Metanephros (tissue), 1 donor: ENCODE measurements around the gene CARS2. TPM values are rescaled to one million over a fixed set of nuclear protein-coding genes. Genes with fewer than 3 reads are reported as not detected.

ENCODE experiments used
- total RNA-seq: library from RNA; depleted of rRNA; stranded (reverse); fragments of >200 nt; gene quantifications from one replicate; pipeline ENCODE4 v1.2.3, GENCODE V29; 2014

CARS2 gene, protein sequence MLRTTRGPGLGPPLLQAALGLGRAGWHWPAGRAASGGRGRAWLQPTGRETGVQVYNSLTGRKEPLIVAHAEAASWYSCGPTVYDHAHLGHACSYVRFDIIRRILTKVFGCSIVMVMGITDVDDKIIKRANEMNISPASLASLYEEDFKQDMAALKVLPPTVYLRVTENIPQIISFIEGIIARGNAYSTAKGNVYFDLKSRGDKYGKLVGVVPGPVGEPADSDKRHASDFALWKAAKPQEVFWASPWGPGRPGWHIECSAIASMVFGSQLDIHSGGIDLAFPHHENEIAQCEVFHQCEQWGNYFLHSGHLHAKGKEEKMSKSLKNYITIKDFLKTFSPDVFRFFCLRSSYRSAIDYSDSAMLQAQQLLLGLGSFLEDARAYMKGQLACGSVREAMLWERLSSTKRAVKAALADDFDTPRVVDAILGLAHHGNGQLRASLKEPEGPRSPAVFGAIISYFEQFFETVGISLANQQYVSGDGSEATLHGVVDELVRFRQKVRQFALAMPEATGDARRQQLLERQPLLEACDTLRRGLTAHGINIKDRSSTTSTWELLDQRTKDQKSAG
- 74.0 TPM for total RNA-seq

DNA sequence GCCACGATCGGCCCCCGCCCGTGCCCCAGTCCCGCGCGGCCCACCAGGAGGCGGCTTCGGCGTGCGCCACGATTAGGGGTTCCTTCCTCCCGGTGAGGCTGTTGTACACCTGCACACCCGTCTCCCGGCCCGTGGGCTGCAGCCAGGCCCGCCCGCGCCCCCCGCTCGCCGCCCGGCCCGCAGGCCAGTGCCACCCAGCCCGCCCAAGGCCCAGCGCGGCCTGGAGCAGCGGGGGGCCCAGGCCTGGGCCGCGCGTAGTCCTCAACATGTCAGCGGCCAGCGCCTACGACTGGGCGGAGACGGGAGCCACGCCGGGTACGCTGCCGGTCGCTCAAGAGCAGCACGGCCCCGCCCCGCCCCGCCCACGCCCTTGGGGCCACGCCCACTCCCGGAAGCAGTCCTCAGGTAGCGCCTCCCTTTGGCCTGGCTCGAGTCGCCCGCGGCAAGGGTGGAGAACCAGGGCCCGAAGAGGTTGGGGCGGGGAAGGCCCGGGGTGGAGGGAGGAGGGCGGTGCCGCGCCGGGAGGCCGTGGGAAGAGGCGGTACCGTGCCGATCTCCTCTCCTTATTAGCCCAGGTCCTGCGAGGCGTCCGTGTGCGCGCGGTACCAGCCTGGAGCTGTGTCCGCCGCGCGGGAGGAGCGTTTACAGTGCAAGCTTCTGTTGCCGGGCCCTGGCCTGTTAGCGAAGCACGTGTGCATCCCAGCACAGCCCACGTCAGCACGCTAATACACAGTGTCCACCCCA is at the start of gene CARS2:
Gene CARS2 (minus strand): TSS at position 291 of the 744 bp plus-strand sequence. CDS start 23 bp downstream, at position 268.

DNA sequence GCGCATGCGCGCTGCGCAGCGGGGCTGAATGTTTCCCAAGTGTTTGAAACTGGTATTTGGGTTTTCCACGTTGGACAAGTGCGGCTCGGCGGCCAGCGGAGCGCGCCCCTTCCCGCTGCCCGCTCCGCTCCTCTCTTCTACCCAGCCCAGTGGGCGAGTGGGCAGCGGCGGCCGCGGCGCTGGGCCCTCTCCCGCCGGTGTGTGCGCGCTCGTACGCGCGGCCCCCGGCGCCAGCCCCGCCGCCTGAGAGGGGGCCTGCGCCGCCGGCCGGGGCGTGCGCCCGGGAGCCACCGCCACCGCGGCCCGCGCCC is 7.7 kb upstream of the CARS2 start, which contains the start of gene ING1:
Gene ING1 (plus strand): TSS at position 59 of the 311 bp plus-strand sequence. CDS start 450 bp downstream, outside the sequence.

DNA sequence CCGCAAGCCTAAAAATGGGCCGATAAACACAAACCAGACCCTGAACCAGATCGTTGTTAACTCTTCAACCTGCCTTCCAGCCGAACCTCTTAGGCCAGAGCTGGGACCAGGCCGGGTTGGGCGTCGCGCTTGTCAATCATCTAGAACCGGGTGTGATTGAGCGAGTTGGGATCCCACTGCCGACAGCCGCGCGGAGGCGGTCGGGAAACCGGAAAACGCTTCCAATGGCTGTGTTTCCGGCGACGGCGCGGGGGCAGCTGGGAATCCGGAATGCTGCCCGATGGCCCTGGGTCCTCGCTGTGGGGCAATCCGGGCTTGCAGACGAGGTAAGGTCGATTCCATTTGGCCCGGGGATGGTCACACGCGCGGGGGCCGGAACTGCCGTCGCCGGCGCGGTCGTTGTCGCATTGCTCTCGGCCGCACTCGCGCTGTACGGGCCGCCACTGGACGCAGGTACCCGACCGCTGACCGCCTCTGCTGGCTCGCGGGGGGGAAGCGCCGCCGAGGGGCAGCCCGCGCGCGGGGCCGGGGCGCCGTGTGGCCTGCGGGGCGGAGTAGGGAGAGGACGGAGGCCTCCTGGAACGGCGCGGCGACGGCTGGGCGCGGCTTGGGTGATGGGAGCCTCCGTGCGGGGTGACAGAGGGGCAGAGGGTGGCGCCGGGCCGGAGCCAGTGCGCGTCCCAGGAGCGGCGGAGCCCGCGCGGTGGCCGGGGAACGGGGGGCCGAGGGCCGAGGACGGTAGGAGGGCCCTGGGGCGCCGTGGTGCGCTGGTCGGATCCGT is 90.4 kb downstream of the CARS2 start, which contains the start of gene NAXD:
Gene NAXD (plus strand): TSS at position 224 of the 781 bp plus-strand sequence. CDS start 57 bp downstream, at position 281.

Other genes with a start within 250 kb of the CARS2 start
- gene RAB20, start 144.4 kb downstream of the CARS2 start, total RNA-seq, result 23.8 TPM
- gene NAXD, start 90.6 kb downstream of the CARS2 start, total RNA-seq, result 33.3 TPM
- gene ING1, start 7.6 kb upstream of the CARS2 start, total RNA-seq, result 24.2 TPM
- 329 TPM for gene ANKRD10, start 209.0 kb upstream of the CARS2 start, total RNA-seq